ENCODE results near the gene PRRT1. TPM values are rescaled to one million over a fixed set of nuclear protein-coding genes. Genes with fewer than 3 reads are reported as not detected.

Gene PRRT1
- total RNA-seq, 1 experiment from 2014 or later = not detected

GRCh38 chr6:32109114-32109764, 42.5 kb downstream of the PRRT1 start, which contains the start of gene TNXB:
TNXB (minus strand) TSS chr6:32109338; CDS start chr6:32098198, 11,140 bp downstream.
- H3K4me3 ChIP-seq (ENCODE audit: low read length) = no peak within 1 kb of the TSS
- TF ChIP-seq EZH2 (IDR thresholded peaks at IDR 0.05; ENCODE audit: low read length, unreplicated experiment) = no peak
- no peak for TF ChIP-seq EZH2phosphoT487 (IDR thresholded peaks at IDR 0.05; ENCODE audit: borderline replicate concordance, low read length)
- no peak for TF ChIP-seq CTCF (conservative IDR thresholded peaks at IDR 0.05; ENCODE audit: low read depth, low read length)
- no peaks in the 10 kb centered on the region for H4K20me1 ChIP-seq (ENCODE audit: low read length)
- ChIA-PET CTCF (interaction anchor here (0.6 to 0.8 kb wide), 2 partner anchors 21 to 22 kb away, joined by 3 read pairs; no protein-coding TSS in a partner anchor), POLR2A (ENCODE audit: unreplicated experiment) (no interaction called here)
- no peak for DNase-seq
- no peak within 1 kb of the TSS for H3K9ac ChIP-seq (ENCODE audit: low read length)
- BruUV-seq (replicated peaks) = no TSS peak
- H3K79me2 ChIP-seq (ENCODE audit: low read length) = no peaks in the 10 kb centered on the region
- ATAC-seq = peak; percentile 6; the same call in 1 of the 2 replicates
- H3K4me2 ChIP-seq (ENCODE audit: low read length) = peak within 1 kb of the TSS; percentile 62
- H3K36me3 ChIP-seq (ENCODE audit: low read depth, low read length) = no peaks in the 10 kb centered on the region
- no peaks in the 10 kb centered on the region for H3K27me3 ChIP-seq (ENCODE audit: low read length)
- H3K27ac ChIP-seq (ENCODE audit: low read length) = no peak within 1 kb of the TSS
- intact Hi-C loops (cut with micrococcal nuclease) = no loop called here
- H3F3A ChIP-seq (ENCODE audit: low read length, unreplicated experiment) = no peaks in the 10 kb centered on the region
- no peaks in the 10 kb centered on the region for H3K9me2 ChIP-seq (replicated peaks; ENCODE audit: low read length)
- H2AFZ ChIP-seq (ENCODE audit: low read length) = no peak within 1 kb of the TSS
- H3K9me3 ChIP-seq (ENCODE audit: low read length) = no peaks in the 10 kb centered on the region
- peaks cover 35% of the 10 kb centered on the region for H3K4me1 ChIP-seq (ENCODE audit: insufficient read depth, low read length)

- H3F3A ChIP-seq (ENCODE audit: low read length, unreplicated experiment) = no peaks in the 10 kb centered on the region
Measured at GRCh38 chr6:32108727-32109113, 43.0 kb downstream of the PRRT1 start.

More at GRCh38 chr6:32108727-32109113, 43.0 kb downstream of the PRRT1 start:
- Histone ChIP-seq H3K9me2 (replicated peaks; ENCODE audit: low read length) (no peaks in the 10 kb centered on the region), H3K36me3 (ENCODE audit: low read depth, low read length) (no peaks in the 10 kb centered on the region), H3K9me3 (ENCODE audit: low read length) (no peaks in the 10 kb centered on the region), H3K27ac (ENCODE audit: low read length) (no peak overlapping the region), H3K4me2 (ENCODE audit: low read length) (peak overlapping the region; percentile 62), H2AFZ (ENCODE audit: low read length) (no peak overlapping the region), H3K4me1 (ENCODE audit: insufficient read depth, low read length) (peaks cover 30% of the 10 kb centered on the region), H3K79me2 (ENCODE audit: low read length) (no peaks in the 10 kb centered on the region), H4K20me1 (ENCODE audit: low read length) (no peaks in the 10 kb centered on the region), H3K4me3 (ENCODE audit: low read length) (no peak overlapping the region), H3K27me3 (ENCODE audit: low read length) (no peaks in the 10 kb centered on the region), H3K9ac (ENCODE audit: low read length) (no peak overlapping the region)
- DNase-seq = no peak
- TSS peak; percentile 38 for BruUV-seq (replicated peaks)
- ATAC-seq = peak; percentile 7
- intact Hi-C loops (cut with micrococcal nuclease) = no loop called here
- ChIA-PET CTCF (interaction anchor here (0.6 to 0.8 kb wide), 2 partner anchors 20 to 21 kb away, joined by 3 read pairs; no protein-coding TSS in a partner anchor), POLR2A (ENCODE audit: unreplicated experiment) (no interaction called here)
- TF ChIP-seq EZH2phosphoT487 (IDR thresholded peaks at IDR 0.05; ENCODE audit: borderline replicate concordance, low read length) (no peak), EZH2 (IDR thresholded peaks at IDR 0.05; ENCODE audit: low read length, unreplicated experiment) (no peak), CTCF (conservative IDR thresholded peaks at IDR 0.05; ENCODE audit: low read depth, low read length) (no peak)

Data from PC-3 (cell line).